MV-4-11 (cell line): ENCODE measurements around the gene CMTM2.
"Not testable (repeated sequence)": the region's sequence is repeated elsewhere in the genome, so short reads cannot be mapped to it uniquely, and the experiment has no call there.

Experiments
- DNase-seq: peaks from one replicate; lab custom pipeline; 2025; lab: John Stamatoyannopoulos, UW

The CMTM2 gene

DNA sequence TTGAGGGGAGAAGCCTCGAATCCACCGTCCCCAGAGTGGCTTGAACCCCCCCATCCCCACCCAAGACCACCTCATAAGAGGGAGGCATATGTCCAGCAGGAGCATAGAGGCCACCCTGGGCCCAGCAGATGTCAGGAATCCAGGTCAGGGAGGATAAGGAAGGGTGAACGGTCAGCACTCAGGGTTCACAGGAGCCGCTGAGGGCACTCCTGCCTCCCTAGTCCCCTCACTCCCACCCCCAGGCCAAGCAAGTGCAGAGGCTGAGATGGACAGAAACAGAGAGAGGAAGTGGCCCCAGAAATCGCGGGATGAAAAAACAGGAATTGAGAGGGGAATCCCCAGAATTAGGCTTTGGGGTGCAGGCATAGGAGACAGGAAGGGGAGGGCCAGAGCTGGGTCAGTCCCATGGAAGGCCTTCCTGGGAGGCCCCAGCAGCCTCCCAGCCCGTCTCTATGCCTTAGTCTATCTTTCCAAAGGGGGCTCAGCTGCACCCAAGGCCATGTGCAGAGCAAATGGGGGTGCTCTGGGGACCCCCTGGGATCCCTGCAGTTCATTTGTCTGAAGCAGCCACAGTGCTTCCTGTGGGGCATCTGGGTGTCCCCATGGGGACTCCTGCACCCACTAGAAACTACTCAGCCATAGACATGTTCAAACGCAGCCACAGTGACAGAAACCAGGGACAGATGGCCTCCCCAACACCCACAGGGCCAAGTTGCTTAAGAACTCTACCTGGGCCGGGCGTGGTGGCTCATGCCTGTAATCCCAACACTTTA lies 26.9 kb downstream of the CMTM2 start:
- peak; percentile 79 for DNase-seq

- DNase-seq: peak; percentile 62
These were observed 29.2 kb downstream of the CMTM2 start for GRCh38 chr16:66608241-66609138.

- no peak for DNase-seq
These were observed 29.9 kb downstream of the CMTM2 start for GRCh38 chr16:66609139-66609510.

GRCh38 chr16:66610111-66610820 lies 31.0 kb downstream of the CMTM2 start:
- DNase-seq: no peak

- DNase-seq: not testable (repeated sequence)
These were observed 32.6 kb downstream of the CMTM2 start for GRCh38 chr16:66611911-66612310.

GRCh38 chr16:66612422-66612821 lies 33.2 kb downstream of the CMTM2 start:
- no peak for DNase-seq

DNA sequence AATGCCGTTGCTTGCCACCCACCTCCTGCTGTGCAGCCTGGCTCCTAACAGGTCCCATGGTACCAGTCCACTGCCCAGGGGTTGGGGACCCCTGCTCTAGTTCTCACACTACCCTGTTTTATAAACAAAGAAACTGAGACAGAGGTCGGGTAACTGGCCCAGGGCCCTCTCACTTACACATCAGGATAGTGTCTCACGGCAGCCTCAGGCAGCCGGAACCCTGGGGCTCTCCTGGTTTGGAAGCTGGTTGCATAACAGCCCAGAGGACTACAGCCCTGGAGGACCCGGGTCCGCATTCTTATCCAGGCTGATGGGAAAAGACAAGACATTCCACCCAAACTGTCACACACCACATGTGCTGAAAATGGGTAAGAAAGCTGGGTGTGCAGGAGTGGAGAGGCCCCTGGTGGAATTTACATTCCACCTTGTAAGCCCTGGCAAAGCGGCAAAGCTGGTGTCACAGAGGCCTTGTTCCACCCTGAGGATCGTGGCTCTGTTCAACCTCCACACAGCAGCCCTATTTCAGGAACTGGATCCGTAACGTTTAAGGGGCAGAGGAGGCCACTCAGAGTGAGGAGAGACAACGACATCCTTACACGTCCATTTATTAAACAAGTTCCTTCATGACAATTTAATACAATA lies 35.0 kb downstream of the CMTM2 start:
- no peak for DNase-seq

- no peak for DNase-seq
These were observed 36.9 kb downstream of the CMTM2 start for GRCh38 chr16:66616169-66616568.

DNA sequence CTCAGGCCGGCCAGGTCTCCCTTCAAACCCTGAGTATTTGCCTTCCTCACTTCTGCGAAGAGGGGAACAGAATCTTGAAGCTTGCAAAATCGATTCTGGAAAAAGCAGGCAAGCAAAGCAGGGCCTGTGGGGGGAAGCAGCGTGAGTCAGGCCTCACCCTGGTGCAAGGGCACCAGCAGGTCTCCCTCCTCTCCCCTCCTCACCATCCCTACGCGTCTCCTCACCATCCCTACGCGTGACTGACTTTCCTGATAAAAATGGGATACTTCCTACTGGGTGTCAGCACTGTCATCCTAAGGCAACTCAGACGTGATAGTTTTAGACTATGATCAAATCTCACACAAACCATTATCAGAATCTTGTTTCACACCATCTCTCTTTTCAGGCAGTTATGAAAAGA lies 37.3 kb downstream of the CMTM2 start:
- DNase-seq: peak; percentile 53

GRCh38 chr16:66617010-66617434 lies 37.8 kb downstream of the CMTM2 start:
- no peak for DNase-seq

GRCh38 chr16:66617728-66618127 lies 38.5 kb downstream of the CMTM2 start:
- no peak for DNase-seq

DNA sequence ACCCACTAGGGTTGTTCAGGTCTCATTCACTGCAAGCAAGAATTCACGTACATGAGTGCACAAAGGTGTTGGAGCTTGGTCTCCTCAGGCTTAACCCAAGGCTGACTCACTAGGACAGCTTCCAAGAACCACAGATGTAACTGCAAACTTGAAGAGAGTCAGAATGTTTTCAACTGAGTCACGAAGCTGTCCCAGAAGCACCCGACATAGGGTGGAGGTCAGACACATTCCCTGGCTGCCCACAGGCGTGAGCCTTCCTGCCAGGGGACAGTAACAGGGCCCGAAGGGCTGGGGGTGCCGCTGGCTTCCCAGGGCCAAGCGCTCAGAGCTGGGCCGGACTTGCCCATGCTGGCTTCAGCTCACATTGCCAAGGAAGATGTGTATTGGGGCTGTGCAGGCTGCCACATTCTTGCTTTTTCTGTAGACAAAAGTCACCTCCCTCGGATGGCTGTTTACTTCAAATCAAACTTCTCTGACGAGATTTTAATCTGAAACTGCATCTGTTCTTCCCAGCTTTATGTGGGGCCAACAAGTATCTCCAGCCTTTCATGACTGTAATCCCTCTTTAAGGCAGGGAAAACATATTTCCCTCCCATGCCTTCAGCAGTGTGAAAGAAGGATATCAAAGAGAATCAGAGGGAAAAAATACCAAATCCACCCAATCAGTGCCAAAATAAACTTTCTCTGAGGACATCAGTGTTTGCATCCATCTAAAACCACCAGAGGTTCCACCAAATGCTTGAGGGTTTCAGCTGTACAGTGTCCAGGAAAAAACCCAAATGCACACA lies 39.5 kb downstream of the CMTM2 start:
- DNase-seq: no peak

GRCh38 chr16:66619534-66620428 lies 40.5 kb downstream of the CMTM2 start:
- peak; percentile 83 for DNase-seq

DNA sequence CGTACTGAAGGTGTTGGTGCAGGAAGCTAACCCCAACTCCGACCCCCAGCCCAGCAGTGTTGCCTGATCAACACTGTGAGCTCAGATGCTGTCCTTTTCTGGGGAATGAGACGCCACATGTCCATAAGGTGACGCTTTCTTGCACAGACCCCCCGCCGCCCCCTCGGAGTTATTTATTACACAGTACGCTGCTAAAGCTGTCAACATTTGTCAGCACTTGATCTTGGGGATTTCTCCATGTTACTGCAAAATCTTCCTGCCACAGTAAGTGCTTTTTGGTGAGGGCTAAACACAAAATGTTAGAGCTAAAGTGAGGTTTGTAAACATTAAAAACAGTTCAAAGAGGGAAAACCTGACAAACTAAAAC lies 41.1 kb downstream of the CMTM2 start:
- DNase-seq: no peak

- no peak for DNase-seq
These were observed 42.7 kb downstream of the CMTM2 start for GRCh38 chr16:66621973-66622372.

GRCh38 chr16:66622863-66623262 lies 43.6 kb downstream of the CMTM2 start:
- no peak for DNase-seq

- DNase-seq: no peak
These were observed 44.5 kb downstream of the CMTM2 start for GRCh38 chr16:66623755-66624154.

DNA sequence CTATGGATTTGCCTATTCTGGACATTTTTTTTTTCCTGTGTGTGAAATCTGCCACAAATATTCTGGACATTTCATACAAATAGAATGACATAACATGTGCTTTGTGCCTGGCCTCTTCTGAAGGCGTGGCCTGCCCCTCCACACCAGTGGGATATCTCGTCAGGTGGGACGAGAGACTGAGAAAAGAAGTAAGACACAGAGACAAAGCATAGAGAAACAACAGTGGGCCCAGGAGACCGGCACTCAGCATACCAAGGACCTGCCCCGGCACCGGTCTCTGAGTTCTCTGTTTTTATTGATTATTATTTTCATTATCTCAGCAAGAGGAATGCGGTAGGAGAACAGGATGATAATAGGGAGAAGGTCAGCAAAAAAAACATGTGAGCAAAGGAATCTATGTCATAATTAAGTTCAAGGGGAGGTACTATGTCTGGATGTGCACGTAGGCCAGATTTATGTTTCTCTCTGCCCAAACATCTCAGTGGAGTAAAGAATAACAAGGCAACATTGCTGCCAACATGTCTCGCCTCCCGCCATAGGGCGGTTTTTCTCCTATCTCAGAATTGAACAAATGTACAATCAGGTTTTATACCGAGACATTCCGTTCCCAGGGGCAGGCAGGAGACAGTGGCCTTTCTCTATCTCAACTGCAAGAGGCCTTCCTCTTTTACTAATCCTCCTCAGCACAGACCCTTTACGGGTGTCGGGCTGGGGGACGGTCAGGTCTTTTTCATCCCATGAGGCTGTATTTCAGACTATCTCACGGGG lies 48.5 kb downstream of the CMTM2 start:
- DNase-seq: not testable (repeated sequence)

DNA sequence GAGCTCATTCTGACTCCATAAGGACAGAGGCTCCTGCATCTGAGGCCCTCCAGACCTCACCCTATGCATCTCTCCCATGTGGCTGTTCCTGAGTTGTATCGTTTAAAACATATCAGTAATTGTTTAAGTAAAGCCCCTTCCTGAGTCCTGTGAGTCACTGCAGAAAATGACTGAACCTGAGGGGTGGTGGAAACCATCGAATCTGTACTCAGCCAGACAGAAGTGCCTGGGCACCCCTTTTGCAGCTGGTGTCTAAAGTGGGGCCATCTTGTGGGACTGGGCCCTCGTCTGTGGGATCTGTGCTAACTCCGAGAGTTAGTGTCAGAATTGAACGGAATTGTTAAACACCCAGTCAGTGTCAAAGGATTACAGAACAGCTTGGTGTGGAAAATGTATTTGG lies 50.6 kb downstream of the CMTM2 start:
- DNase-seq: no peak
